Ishikawa (cell line): ENCODE measurements around the gene RAPGEF6.

Source experiments
- CEBPB ChIP-seq: IDR thresholded peaks from 2 replicates; pipeline ENCODE4 v1.6.1; 2012
- NFIC ChIP-seq: IDR thresholded peaks from 2 replicates; pipeline ENCODE4 v1.6.1; 2012
- ZBTB7A ChIP-seq: IDR thresholded peaks from 2 replicates; pipeline ENCODE4 v1.6.1; 2012; ENCODE audit warnings: low read depth

GRCh38 chr5:131433109-131433508 lies 201.9 kb downstream of the RAPGEF6 start:
- no peak for TF ChIP-seq ZBTB7A
- no peak for TF ChIP-seq NFIC
- no peak for TF ChIP-seq CEBPB
